Measurements from ENCODE around the gene AQP5.

AQP5 gene

DNA sequence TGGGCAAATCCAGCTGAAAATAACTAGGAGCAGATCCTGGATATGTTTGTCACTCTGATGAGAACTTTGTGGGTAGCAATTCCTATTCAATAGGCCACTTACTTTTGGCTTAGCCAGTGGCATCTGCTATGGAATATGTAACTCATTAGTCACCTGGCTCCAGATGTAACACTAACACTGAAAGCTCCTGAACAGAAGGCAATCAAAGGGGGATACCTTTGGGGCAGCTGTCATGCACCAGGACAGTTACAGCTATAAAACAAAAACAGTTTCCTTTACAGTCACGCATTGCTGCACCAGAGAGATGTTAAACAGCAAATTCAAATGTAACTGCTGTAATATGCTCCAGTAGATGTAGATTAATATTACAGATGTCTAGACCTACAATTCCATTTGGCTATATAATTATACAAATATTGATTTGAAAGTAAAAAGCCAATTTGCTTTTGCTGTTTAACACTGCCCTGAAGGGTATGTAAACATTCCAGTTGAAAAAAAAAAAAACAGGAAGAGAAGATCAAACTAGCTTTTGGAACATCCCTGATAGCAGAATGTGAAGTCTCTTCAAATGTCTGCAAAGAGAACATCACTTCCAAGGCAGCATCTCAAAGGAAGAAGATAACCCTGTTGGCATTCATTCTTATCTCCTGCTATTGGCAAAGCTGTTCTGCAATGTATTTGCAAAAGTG lies 45.2 kb downstream of the AQP5 start:
- FAIRE-seq: peak; percentile 66
- DNase-seq (ENCODE audit: extremely low spot score, insufficient read length, low read depth): no peak

DNA sequence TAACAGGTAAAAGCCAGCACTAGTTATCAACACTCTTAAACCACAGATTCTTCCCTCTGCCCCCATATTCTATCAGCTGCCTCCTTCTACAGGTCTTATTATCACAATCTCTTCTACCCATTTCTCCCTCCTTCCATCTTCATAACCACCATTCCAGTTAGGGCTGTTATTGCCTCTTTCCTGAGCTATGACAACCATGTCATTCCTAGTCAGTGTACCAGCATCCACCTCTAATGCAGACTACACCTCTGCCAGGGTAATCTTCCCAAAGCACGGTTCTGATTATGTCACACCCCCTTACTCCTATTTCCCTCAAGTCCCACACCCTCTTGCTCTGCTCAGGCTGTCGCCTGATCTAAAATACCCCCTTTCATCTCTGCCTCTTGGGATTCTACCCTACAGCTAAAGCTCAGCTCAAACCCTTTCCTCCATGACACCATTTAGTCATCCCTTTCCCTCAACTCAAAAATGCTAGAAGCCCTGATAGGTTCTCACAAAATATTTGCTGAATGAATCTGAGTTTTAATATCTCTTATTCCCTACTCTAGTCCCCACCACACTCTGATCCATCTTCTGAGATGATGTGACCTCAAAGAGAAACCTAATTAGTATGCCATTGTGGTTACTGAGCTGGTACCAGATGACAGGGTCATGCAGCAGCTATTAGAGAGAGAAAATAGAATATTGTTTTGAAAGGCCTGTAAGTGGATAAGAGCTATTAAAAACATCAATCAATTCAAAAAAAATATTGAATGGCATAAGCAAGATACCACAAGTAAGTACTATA lies 51.9 kb downstream of the AQP5 start:
- FAIRE-seq (no peak), DNase-seq (ENCODE audit: extremely low spot score, insufficient read length, low read depth) (no peak)

DNA sequence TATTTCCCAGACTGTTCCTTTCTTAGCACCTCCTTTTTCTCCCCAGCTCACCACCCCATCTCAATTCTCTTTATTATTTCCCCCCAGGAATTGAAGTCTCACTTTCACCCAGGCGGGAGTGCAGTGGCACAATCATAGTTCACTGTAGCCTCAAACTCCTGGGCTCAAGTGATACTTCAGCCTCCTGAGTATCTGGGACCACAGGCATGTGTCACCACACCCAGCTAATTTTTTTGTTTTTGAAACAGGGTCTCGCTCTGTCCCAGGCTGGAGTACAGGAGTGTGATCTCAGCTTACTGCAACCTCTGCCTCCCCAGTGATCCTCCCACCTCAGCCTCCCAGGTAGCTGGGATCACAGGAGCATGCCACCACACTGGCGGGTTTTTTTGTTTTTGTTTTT lies 52.7 kb downstream of the AQP5 start:
- DNase-seq (ENCODE audit: extremely low spot score, insufficient read length, low read depth) (no peak), FAIRE-seq (no peak)
